HG03095 (cell line): Measurements from ENCODE around the gene PLEKHN1.

ENCODE experiments used
- ATAC-seq: cut with Tn5 transposase; IDR thresholded peaks from one replicate; pipeline ENCODE4 v1.9.1; 2021; ENCODE audit warnings: moderate library complexity; ENCODE audit not compliant: unreplicated experiment

PLEKHN1 gene

DNA sequence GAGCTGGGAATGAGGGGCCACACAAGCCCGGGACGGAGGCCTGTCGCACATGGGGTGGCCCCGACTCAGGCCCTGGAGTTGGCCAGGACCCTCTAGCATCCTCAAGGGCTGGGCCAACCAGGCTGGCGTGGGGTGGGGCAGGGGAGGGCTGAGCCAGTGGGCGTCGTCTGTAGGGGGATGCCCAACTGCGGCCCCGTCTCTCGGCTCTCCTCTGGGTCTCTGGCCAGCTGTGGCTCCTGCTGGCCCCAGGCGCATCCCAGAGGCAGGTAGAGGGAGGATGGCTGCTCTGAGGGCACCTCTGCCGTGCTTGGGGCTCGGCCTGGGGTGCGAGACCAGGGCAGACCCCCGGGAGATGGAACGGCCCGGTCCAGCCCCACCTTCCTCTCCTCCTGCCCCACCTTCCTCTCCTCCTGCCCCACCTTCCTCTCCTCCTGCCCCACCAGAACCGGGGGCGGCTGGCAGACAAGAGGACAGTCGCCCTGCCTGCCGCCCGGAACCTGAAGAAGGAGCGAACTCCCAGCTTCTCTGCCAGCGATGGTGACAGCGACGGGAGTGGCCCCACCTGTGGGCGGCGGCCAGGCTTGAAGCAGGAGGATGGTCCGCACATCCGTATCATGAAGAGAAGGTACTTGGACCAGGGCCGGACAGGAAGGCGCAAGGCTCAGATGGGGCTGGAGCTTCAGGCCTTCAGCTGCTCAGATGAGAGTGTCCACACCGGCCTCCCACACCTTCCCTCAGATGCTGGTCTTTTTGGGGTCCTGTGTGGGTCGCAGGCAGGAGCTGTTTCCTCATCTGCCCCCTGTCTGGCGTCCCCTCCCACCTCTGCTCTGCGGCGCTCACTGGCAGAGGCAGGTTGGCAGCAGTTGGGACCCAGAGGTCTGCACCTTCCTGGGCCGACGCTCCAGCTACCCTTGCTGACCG, 36.3 kb upstream of the PLEKHN1 start:
- no peak for ATAC-seq

- no peak for ATAC-seq
These were observed 35.6 kb upstream of the PLEKHN1 start for GRCh38 chr1:930633-931138.

GRCh38 chr1:931380-932172, 34.7 kb upstream of the PLEKHN1 start:
- no peak for ATAC-seq

- no peak for ATAC-seq
These were observed 34.1 kb upstream of the PLEKHN1 start for GRCh38 chr1:932173-932510.

DNA sequence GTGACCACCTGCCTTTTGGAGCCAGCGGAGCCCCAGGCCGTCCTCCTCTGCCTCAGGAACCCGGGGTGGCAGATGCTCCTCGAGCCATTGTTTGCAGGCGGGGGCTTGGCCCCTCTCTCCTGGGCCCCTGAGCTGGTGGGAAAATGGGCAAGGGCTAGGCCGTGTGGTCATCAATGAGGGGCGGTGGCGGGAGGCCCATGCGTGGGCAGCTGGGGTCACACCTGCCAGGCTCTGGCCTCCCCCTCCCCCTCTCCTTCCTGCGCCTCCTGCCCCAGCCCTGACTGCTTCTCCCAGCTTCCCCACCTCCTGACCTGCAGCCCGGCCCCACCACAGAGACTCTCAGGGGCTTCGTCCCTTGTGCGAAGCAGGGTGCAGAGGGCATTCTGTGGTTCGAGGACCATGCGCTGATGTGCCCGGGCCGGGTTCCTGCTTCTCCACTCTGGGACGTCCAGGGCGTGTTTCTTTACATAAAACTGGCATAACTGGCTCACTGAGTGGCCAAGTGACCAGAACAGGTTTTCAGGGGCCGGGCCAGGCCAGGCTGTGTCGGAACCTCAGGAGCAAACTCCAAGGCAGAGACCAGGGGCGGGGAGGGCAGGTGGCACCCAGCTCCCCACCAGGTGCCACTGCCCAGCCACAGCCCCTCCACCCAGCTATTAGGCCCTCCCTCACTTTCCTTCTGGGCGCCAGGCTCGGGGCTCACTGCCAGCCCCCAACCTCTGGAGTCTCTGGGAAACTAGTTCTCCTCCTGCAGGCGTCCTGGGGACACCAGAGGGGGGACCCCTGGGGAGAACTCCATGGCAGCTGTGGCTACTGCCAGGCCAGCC, 33.3 kb upstream of the PLEKHN1 start:
- no peak for ATAC-seq

GRCh38 chr1:933603-933940, 32.7 kb upstream of the PLEKHN1 start:
- no peak for ATAC-seq

GRCh38 chr1:934991-935750, 31.1 kb upstream of the PLEKHN1 start:
- ATAC-seq, result no peak

DNA sequence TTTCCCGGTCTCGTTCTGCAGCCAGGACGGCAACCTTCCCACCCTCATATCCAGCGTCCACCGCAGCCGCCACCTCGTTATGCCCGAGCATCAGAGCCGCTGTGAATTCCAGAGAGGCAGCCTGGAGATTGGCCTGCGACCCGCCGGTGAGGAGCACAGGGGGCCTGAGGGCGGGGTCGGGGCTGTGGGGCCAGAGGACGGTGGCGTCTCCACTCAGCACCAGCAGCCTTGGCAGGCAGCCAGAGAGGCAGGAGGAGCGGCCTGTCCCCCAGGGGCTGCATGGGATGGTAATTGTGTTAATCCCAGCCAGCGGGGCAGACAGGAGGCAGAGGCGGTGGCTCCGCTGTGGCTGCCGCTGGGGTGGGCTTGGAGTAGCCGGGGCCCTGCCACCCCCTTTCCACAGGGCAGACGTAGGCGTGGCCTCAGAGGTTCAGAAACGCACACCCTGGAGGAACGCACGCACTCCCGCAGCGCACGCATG, 30.5 kb upstream of the PLEKHN1 start:
- ATAC-seq, result no peak

GRCh38 chr1:936348-937264, 29.7 kb upstream of the PLEKHN1 start:
- ATAC-seq, result no peak

DNA sequence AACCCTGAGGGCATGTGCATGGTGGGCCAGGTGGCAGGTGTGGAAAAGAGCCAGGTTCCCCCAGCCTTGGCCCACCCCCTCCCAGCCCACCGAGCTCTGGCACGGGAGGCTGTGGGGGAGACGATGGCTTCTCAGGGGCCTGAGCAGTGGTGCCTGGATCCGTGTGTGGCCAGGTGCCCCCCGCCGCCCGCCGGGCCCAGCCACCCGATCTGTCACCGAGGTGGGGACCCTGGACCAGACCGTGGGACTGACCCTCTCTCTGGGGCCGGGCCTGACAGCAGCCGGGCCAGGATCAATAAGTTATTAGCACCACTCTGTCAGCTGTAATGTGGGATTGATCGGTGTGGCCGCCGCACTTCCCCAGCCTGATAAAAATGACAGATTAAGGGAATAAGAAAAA, 28.8 kb upstream of the PLEKHN1 start:
- ATAC-seq, result no peak

DNA sequence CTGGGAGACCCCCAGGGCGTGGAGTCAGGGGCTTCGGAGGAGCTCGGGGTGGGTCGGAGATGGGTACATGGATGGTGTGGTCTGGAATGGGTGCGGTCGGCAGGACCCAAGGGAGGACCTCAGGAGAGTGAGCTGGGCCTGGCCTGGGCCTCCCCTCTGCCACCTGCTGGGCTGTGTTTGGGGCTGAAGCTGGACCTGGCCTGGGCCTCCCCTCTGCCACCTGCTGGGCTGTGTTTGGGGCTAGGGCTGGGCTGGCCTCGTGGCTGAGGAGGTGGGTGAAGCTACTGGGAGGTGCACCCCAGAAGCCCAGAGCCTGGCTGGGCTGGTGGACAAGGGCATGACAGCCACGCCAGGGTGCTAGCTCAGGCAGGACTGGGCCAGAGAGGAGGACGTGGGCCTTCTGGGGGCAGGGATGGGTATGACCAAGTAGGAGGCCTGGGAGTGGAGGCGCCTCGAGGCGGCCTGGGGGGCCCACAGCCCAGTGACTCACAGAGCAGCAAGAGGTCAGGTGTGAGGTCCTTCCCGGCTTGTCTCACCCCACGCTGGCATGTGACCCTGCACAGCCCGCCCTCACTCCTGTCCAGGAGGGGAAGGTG, 28.1 kb upstream of the PLEKHN1 start:
- ATAC-seq, result no peak

GRCh38 chr1:938711-939489, 27.4 kb upstream of the PLEKHN1 start:
- ATAC-seq, result no peak

- no peak for ATAC-seq
These were observed 26.7 kb upstream of the PLEKHN1 start for GRCh38 chr1:939511-940106.

- ATAC-seq, result no peak
These were observed 25.9 kb upstream of the PLEKHN1 start for GRCh38 chr1:940107-941014.

DNA sequence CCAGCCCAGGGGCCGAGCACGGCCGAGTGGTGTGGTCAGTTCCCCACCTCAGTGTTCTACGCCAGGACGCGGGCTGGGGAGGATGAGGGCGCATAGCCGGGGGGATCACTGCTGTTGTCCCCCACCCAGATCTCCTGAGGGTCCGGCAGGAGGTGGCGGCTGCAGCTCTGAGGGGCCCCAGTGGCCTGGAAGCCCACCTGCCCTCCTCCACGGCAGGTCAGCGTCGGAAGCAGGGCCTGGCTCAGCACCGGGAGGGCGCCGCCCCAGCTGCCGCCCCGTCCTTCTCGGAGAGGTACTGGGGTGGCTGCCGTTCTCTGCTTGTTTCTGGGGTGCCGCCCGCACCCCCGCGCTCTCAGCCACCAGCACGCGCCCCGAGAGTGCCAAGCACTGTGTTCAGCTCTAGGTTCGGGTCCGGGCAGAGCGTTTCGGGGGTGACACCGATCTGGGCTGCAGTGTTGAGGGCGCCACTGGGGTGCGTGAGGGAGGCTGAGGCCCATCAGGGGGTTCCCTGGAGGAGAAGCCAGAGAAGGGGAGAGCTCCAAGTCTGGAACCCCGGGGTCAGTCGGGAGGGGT, 25.2 kb upstream of the PLEKHN1 start:
- ATAC-seq, result no peak
